Adipocyte (in vitro differentiated cells): ENCODE measurements around the gene SCUBE3.

ENCODE experiments used
- DNase-seq: peaks from one replicate; pipeline ENCODE4 v3.0.0-alpha.2; 2015; ENCODE audit warnings: low read depth
- H3K27me3 ChIP-seq: replicated peaks from 2 replicates; pipeline ENCODE4 v1.7.0; 2013; ENCODE audit warnings: mild to moderate bottlenecking, low read length, moderate library complexity; ENCODE audit not compliant: control insufficient read depth, insufficient read depth
- H3K36me3 ChIP-seq: 2 replicates; pipeline ENCODE4 v1.7.0; 2013; ENCODE audit warnings: low read length, mild to moderate bottlenecking, moderate library complexity; ENCODE audit not compliant: control insufficient read depth, insufficient read depth, severe bottlenecking
- H3K4me1 ChIP-seq: 2 replicates; pipeline ENCODE4 v1.7.0; 2013; ENCODE audit warnings: mild to moderate bottlenecking, low read length, moderate library complexity; ENCODE audit not compliant: control insufficient read depth, insufficient read depth
- H3K4me3 ChIP-seq: 2 replicates; pipeline ENCODE4 v1.7.0; 2013; ENCODE audit warnings: mild to moderate bottlenecking, low read length, moderate library complexity
- H3K9ac ChIP-seq: 2 replicates; pipeline ENCODE4 v1.7.0; 2013; ENCODE audit warnings: mild to moderate bottlenecking, low read length, moderate library complexity
- H3K9me3 ChIP-seq: 2 replicates; pipeline ENCODE4 v1.7.0; 2013; ENCODE audit warnings: mild to moderate bottlenecking, low read length, moderate library complexity; ENCODE audit not compliant: control insufficient read depth

Gene SCUBE3

DNA sequence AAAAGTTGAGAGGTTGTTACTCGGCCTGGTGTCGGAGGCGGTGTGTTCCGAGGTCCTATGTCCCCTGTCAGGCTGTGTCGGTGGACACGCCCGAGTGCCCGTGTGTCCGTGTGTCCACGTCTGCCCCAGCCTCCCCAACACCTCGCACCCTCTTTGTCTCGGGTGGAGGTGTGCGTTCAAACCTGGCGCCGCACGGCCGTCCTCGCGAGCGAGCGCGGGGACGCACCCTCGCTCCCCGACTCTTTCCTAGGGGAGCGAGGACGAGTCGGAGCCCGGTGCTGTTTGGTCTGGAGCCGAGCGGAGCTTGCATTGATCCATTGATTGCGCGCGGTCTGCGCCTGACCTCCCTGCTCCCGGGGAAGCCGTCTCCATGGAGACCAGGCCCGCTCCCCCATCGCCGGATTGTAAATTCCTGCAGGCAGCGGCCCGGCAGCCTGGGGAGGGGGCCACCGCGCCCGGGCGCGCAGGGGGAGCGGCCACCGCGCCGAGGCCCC, 411 bp upstream of the SCUBE3 start:
- Histone ChIP-seq H3K27me3 (no peaks in the 10 kb centered on the region), H3K9me3 (no peaks in the 10 kb centered on the region), H3K4me3 (peak overlapping the region; percentile 82), H3K36me3 (no peaks in the 10 kb centered on the region), H3K9ac (peak overlapping the region; percentile 76), H3K4me1 (peaks cover 32% of the 10 kb centered on the region)
- DNase-seq = no peak

DNA sequence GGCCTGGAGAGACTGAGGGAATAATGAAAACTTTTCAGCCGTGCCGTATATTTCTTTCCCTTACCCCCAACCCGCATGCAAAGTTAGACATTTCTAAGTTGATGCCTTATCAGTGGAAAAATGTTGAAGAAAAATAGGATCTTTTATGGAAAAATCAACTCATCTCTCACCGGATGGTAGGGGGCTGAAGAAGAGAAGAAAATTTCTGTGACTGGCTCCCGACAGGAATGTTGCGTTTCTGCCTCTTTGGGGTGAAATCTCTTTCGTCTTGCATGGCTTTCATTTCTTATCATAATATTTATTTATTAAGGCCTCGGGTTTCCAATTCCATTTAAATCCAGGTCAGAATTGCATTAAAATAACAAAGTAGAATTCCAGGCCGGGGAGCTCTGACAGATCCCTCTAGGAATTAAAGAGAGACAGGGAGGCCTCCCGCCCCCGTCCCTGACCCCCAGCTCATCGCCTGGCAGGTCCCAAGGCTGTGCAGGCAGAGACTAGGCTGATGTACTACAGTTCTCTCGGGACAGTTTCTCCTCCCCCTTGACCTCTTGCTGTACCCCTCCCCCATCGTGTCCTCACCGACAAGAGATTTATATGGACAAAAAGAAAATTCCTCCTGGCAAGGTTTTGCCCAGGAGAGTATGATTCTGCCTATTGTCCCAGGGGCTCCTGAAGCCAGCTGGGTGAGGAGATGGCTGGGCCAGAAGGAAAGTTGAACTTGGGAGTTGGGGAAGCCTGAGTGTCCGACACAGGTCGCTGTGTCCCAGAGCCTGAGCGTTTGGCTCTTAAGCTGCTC, 1.3 kb downstream of the SCUBE3 start:
- DNase-seq = peak; percentile 14
- no peaks in the 10 kb centered on the region for H3K27me3 ChIP-seq

GRCh38 chr6:35215665-35216411, 2.1 kb downstream of the SCUBE3 start:
- no peaks in the 10 kb centered on the region for H3K36me3 ChIP-seq
- H3K4me3 ChIP-seq = peak overlapping the region; percentile 82
- H3K9ac ChIP-seq = no peak overlapping the region
- no peaks in the 10 kb centered on the region for H3K9me3 ChIP-seq
- H3K27me3 ChIP-seq = no peaks in the 10 kb centered on the region
- DNase-seq = no peak
- H3K4me1 ChIP-seq = peaks cover 36% of the 10 kb centered on the region

More for the DNA sequence above, 1.3 kb downstream of the SCUBE3 start:
- Histone ChIP-seq H3K36me3 (no peaks in the 10 kb centered on the region), H3K4me3 (peak overlapping the region; percentile 82), H3K9ac (peak overlapping the region; percentile 76), H3K4me1 (peaks cover 36% of the 10 kb centered on the region), H3K9me3 (no peaks in the 10 kb centered on the region)

GRCh38 chr6:35216412-35216732, 2.6 kb downstream of the SCUBE3 start:
- Histone ChIP-seq H3K4me1 (peaks cover 36% of the 10 kb centered on the region), H3K27me3 (no peaks in the 10 kb centered on the region), H3K9ac (no peak overlapping the region), H3K9me3 (no peaks in the 10 kb centered on the region), H3K4me3 (peak overlapping the region; percentile 82), H3K36me3 (no peaks in the 10 kb centered on the region)
- no peak for DNase-seq

DNA sequence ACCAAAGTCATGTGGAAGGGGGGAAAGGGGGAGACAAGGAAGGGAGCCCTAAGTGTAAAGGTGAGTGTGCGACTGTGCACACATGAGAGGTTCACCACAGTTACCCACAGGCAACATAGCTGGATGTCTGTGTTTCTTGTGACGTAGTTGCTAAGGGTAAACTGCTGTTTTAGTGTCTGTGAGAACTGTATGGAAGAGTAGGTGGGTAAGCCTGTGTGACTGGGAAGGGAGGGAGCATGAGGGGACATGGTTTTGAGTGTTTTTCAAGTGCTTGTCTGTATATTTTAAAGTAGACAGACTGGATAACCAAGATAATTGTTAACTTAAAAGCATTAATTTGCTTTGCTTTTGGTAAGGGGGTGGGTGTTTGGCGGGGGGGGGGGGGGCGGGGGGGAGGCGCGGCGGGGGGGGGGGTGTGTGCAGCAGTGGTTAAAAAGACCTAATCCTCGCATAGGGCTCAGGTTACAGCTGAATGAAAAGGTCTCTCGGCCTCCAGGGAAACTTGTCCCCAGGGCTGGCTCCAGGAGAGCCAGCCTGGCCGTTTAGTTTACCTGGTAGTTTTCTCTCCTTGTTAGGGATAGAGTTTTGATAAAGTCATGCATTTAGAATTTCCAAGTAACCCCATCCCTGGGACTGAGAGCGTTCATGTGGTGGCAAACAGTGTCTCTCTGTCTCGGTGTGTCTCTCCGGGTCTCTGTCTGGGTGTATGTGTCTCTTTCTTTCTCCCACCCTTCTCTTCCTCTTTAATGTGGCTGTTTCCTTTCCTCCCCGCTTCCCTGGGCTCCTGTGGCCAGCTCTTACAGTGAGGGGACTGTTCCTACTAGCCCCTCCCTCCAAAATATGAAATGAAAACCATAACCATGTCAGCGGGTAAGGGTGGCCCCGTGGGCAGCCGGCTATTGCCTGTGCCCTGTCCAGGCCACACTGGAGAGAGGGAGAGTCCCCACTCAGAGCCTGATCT, 3.4 kb downstream of the SCUBE3 start:
- no peaks in the 10 kb centered on the region for H3K9me3 ChIP-seq
- peaks cover 36% of the 10 kb centered on the region for H3K4me1 ChIP-seq
- no peaks in the 10 kb centered on the region for H3K27me3 ChIP-seq
- H3K9ac ChIP-seq = peak overlapping the region; percentile 44
- DNase-seq = peak; percentile 22
- H3K36me3 ChIP-seq = no peaks in the 10 kb centered on the region
- peak overlapping the region; percentile 54 for H3K4me3 ChIP-seq

- Histone ChIP-seq H3K4me1 (peaks cover 36% of the 10 kb centered on the region), H3K9ac (peak overlapping the region; percentile 44), H3K36me3 (no peaks in the 10 kb centered on the region), H3K4me3 (peak overlapping the region; percentile 54), H3K9me3 (no peaks in the 10 kb centered on the region), H3K27me3 (no peaks in the 10 kb centered on the region)
- DNase-seq = peak; percentile 40
Measured at GRCh38 chr6:35218021-35218420, 4.3 kb downstream of the SCUBE3 start.

GRCh38 chr6:35218456-35218855, 4.7 kb downstream of the SCUBE3 start:
- Histone ChIP-seq H3K4me3 (no peak overlapping the region), H3K27me3 (no peaks in the 10 kb centered on the region), H3K9me3 (no peaks in the 10 kb centered on the region), H3K4me1 (peaks cover 32% of the 10 kb centered on the region), H3K9ac (no peak overlapping the region), H3K36me3 (no peaks in the 10 kb centered on the region)
- peak; percentile 9 for DNase-seq

DNA sequence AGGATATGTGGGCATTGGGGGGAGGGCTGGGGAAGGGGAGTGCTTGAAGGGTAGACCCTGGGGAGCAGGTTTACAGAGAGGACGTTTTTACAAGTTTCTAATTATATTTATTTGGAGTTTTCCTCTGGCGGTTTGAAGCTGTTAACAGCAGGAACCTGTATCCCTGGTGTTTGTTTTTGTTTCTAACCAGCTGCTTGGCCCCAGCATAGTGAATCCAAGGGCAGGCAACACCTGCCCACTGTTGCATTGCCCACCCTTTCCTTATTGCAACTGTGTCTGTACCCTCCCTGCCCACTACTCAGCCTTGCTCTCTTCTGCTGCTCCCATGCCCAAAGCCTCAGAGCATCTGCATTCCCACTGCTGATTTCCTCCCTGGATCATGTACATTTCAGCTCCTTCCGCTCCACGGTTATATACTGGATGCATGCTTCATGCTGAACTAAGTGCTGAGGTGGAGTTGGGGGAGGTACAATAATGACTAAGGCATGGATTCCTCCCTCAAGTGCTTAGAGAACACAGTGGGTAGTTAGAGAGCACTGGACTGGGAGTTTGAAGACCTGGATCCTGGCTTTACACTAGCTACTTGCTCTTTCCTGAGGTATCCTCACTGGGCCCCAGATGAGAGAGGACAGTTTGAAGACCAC, 6.0 kb downstream of the SCUBE3 start:
- no peaks in the 10 kb centered on the region for H3K27me3 ChIP-seq
- H3K4me1 ChIP-seq = peaks cover 27% of the 10 kb centered on the region

GRCh38 chr6:35220711-35221110, 7.0 kb downstream of the SCUBE3 start:
- no peaks in the 10 kb centered on the region for H3K36me3 ChIP-seq
- no peaks in the 10 kb centered on the region for H3K27me3 ChIP-seq
- no peak overlapping the region for H3K4me3 ChIP-seq
- H3K4me1 ChIP-seq = peaks cover 19% of the 10 kb centered on the region
- DNase-seq = no peak
- no peak overlapping the region for H3K9ac ChIP-seq
- no peaks in the 10 kb centered on the region for H3K9me3 ChIP-seq

More for the DNA sequence above, 6.0 kb downstream of the SCUBE3 start:
- H3K36me3 ChIP-seq = no peaks in the 10 kb centered on the region
- H3K9ac ChIP-seq = no peak overlapping the region
- DNase-seq = no peak
- H3K4me3 ChIP-seq = no peak overlapping the region
- no peaks in the 10 kb centered on the region for H3K9me3 ChIP-seq

GRCh38 chr6:35223396-35223795, 9.6 kb downstream of the SCUBE3 start:
- H3K27me3 ChIP-seq = no peaks in the 10 kb centered on the region
- DNase-seq = no peak
- H3K4me1 ChIP-seq = peaks cover 4% of the 10 kb centered on the region
- H3K4me3 ChIP-seq = no peak overlapping the region
- H3K9me3 ChIP-seq = no peaks in the 10 kb centered on the region
- no peak overlapping the region for H3K9ac ChIP-seq
- no peaks in the 10 kb centered on the region for H3K36me3 ChIP-seq
